Esophagus mucosa (tissue), 1 donor: ENCODE data around the gene DISC1. TPM values are rescaled to one million over a fixed set of nuclear protein-coding genes. Genes with fewer than 3 reads are reported as not detected.
"Not testable (repeated sequence)": the region's sequence is repeated elsewhere in the genome, so short reads cannot be mapped to it uniquely, and the experiment has no call there.

Experiments
- ATAC-seq: fragments of 200-7000 bp; cut with Tn5 transposase; one replicate; pipeline ENCODE4 v1.9.1; 2020
- total RNA-seq: library from RNA; stranded (reverse); gene quantifications from one replicate; pipeline ENCODE4 v1.2.4, GENCODE V29; 2023
- donor health status: DM: yes; HTN: yes; CAD: no.

Gene DISC1
- total RNA-seq, 1 donor from 2014 or later: 2.4 TPM

- no peak for ATAC-seq
Measured at GRCh38 chr1:231702804-231703203, 76.2 kb downstream of the DISC1 start.

- ATAC-seq: no peak
Measured at GRCh38 chr1:231705806-231706760, 79.5 kb downstream of the DISC1 start.

GRCh38 chr1:231706934-231707333 is 80.3 kb downstream of the DISC1 start:
- ATAC-seq: no peak

- ATAC-seq: no peak
Measured at GRCh38 chr1:231707407-231707806, 80.8 kb downstream of the DISC1 start.

GRCh38 chr1:231708394-231708793 is 81.8 kb downstream of the DISC1 start:
- no peak for ATAC-seq

GRCh38 chr1:231714440-231714839 is 87.8 kb downstream of the DISC1 start:
- no peak for ATAC-seq

GRCh38 chr1:231715816-231716722 is 89.5 kb downstream of the DISC1 start:
- ATAC-seq: no peak

GRCh38 chr1:231716879-231717278 is 90.3 kb downstream of the DISC1 start:
- ATAC-seq: no peak

- no peak for ATAC-seq
Measured at GRCh38 chr1:231719485-231720183, 93.0 kb downstream of the DISC1 start.

GRCh38 chr1:231720652-231721325 is 94.2 kb downstream of the DISC1 start:
- ATAC-seq: peak; percentile 47

- no peak for ATAC-seq
Measured at GRCh38 chr1:231721436-231721835, 94.8 kb downstream of the DISC1 start.

GRCh38 chr1:231722356-231722755 is 95.8 kb downstream of the DISC1 start:
- ATAC-seq: no peak

GRCh38 chr1:231723146-231723545 is 96.6 kb downstream of the DISC1 start:
- no peak for ATAC-seq

GRCh38 chr1:231724041-231724440 is 97.5 kb downstream of the DISC1 start:
- no peak for ATAC-seq

- ATAC-seq: no peak
Measured at GRCh38 chr1:231724876-231725647, 98.5 kb downstream of the DISC1 start.

- ATAC-seq: no peak
Measured at GRCh38 chr1:231727171-231727570, 100.6 kb downstream of the DISC1 start.

- ATAC-seq: not testable (repeated sequence)
Measured at GRCh38 chr1:231728987-231729386, 102.4 kb downstream of the DISC1 start.

- no peak for ATAC-seq
Measured at GRCh38 chr1:231729544-231729943, 103.0 kb downstream of the DISC1 start.

- no peak for ATAC-seq
Measured at GRCh38 chr1:231731268-231731667, 104.7 kb downstream of the DISC1 start.

GRCh38 chr1:231733063-231733462 is 106.5 kb downstream of the DISC1 start:
- no peak for ATAC-seq

GRCh38 chr1:231733672-231734071 is 107.1 kb downstream of the DISC1 start:
- ATAC-seq: no peak
